ENCODE measurements around the gene AGBL1.

Gene AGBL1

DNA sequence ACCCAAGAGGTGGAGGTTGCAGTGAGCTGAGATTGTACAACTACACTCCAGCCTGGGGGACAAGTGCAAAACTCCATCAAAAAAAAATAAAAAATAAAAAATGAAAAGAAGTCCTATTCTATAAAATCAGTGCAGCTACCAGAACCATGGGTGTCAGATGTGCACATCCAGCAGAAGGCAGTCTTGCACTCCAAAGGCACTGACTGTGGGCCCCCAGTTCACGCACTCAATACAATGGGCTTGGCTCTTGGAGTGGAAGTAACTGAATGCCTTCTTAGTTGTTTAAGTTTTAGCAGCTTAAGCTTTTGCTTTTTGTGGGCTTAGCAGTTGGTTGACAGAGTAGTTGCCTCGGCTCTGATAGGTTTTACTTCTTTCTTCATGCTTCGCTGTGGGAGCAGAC lies 141.4 kb downstream of the AGBL1 start:
- H3K4me3 ChIP-seq (ENCODE audit: control insufficient read depth, low read depth, low read length) = no peak overlapping the region
- no peak for TF ChIP-seq CTCF (conservative IDR thresholded peaks at IDR 0.05; ENCODE audit: control insufficient read depth, insufficient read depth, low read depth, low read length)
- no peak for DNase-seq (ENCODE audit: low read depth)

GRCh38 chr15:86229306-86229705 lies 149.6 kb downstream of the AGBL1 start:
- no peak for DNase-seq (ENCODE audit: low read depth)
- H3K4me3 ChIP-seq (ENCODE audit: control insufficient read depth, low read depth, low read length) = no peak overlapping the region
- TF ChIP-seq CTCF (conservative IDR thresholded peaks at IDR 0.05; ENCODE audit: control insufficient read depth, insufficient read depth, low read depth, low read length) = no peak

DNA sequence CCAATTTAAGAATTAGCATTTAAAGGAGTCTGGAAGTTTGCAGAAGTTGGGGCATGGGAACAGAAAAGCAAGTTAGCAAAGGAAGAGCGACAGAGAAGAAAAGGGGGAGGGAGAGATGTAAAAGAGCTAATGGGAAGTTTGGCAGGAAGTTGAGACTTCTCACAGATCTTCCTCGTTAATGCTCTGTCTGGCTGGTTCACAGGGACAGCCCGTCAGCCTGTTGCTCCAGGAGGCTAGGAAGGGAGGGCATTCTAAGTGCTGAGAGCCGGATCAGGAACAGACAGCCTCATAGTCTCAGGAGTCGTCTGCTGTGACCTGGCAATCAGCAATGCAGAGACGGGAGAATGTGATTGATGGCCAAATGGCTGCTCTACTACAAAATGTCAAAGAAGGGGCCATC lies 150.3 kb downstream of the AGBL1 start:
- no peak for TF ChIP-seq CTCF (conservative IDR thresholded peaks at IDR 0.05; ENCODE audit: control insufficient read depth, insufficient read depth, low read depth, low read length)
- no peak for DNase-seq (ENCODE audit: low read depth)
- no peak overlapping the region for H3K4me3 ChIP-seq (ENCODE audit: control insufficient read depth, low read depth, low read length)

- no peak overlapping the region for H3K4me3 ChIP-seq (ENCODE audit: control insufficient read depth, low read depth, low read length)
- peak; percentile 41 for TF ChIP-seq CTCF (conservative IDR thresholded peaks at IDR 0.05; ENCODE audit: control insufficient read depth, insufficient read depth, low read depth, low read length)
- peak; percentile 27 for DNase-seq (ENCODE audit: low read depth)
Observed at GRCh38 chr15:86231864-86232721, 152.4 kb downstream of the AGBL1 start.

DNA sequence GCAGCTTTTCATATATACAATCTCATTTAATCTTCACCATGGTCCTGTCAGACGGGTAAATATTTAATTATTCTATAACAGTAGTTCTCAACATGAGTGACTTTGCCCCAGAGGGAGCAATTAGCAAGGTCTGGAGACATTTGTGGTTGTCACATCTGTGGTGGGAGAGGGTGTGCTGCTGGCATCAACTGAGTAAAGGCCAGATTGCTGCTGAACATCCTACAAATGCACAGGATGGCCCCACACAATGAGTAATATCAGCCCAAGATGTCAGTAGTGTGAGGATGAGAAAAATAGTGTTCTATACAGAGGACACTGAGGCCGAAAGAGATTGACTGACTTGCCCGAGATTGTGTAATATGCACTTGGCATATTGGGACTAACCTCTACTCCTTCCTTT lies 156.0 kb downstream of the AGBL1 start:
- no peak overlapping the region for H3K4me3 ChIP-seq (ENCODE audit: control insufficient read depth, low read depth, low read length)
- no peak for DNase-seq (ENCODE audit: low read depth)
- no peak for TF ChIP-seq CTCF (conservative IDR thresholded peaks at IDR 0.05; ENCODE audit: control insufficient read depth, insufficient read depth, low read depth, low read length)

GRCh38 chr15:86236356-86237110 lies 156.9 kb downstream of the AGBL1 start:
- no peak for TF ChIP-seq CTCF (conservative IDR thresholded peaks at IDR 0.05; ENCODE audit: control insufficient read depth, insufficient read depth, low read depth, low read length)
- H3K4me3 ChIP-seq (ENCODE audit: control insufficient read depth, low read depth, low read length) = no peak overlapping the region
- no peak for DNase-seq (ENCODE audit: low read depth)

Measured in fibroblast of mammary gland (primary cell).